GDM1 (cell line): ENCODE data around the gene CCS.
A peak's percentile ranks its signal among the peaks of the same experiment; 100 is the strongest.
"Not testable (repeated sequence)": the region's sequence is repeated elsewhere in the genome, so short reads cannot be mapped to it uniquely, and the experiment has no call there.

Experiments used
- DNase-seq: peaks from one replicate; lab custom pipeline; 2025; lab: John Stamatoyannopoulos, UW

The CCS gene

GRCh38 chr11:66626382-66626781 lies 33.4 kb downstream of the CCS start:
- no peak for DNase-seq

- no peak for DNase-seq
Measured at GRCh38 chr11:66626926-66627325, 33.9 kb downstream of the CCS start.

- DNase-seq: no peak
Measured at GRCh38 chr11:66628061-66628603, 35.1 kb downstream of the CCS start.

GRCh38 chr11:66629356-66629755 lies 36.4 kb downstream of the CCS start:
- no peak for DNase-seq

GRCh38 chr11:66631883-66632282 lies 38.9 kb downstream of the CCS start:
- DNase-seq: no peak

GRCh38 chr11:66632952-66633351 lies 40.0 kb downstream of the CCS start:
- no peak for DNase-seq

GRCh38 chr11:66636411-66636810 lies 43.4 kb downstream of the CCS start:
- no peak for DNase-seq

- no peak for DNase-seq
Measured at GRCh38 chr11:66637557-66638176, 44.7 kb downstream of the CCS start.

GRCh38 chr11:66638177-66639065 lies 45.4 kb downstream of the CCS start, which contains the start of gene RBM4:
TSS of gene RBM4 (plus strand) at chr11:66638703. CDS start at chr11:66639712, 1,009 bp downstream.
- peak; percentile 98 for DNase-seq

GRCh38 chr11:66639066-66639813 lies 46.3 kb downstream of the CCS start:
- no peak for DNase-seq

GRCh38 chr11:66639814-66640340 lies 46.9 kb downstream of the CCS start:
- DNase-seq: not testable (repeated sequence)

- no peak for DNase-seq
Measured at GRCh38 chr11:66641834-66642233, 48.8 kb downstream of the CCS start.

GRCh38 chr11:66643745-66644437 lies 50.9 kb downstream of the CCS start:
- no peak for DNase-seq

- DNase-seq: no peak
Measured at GRCh38 chr11:66646828-66647227, 53.8 kb downstream of the CCS start.

GRCh38 chr11:66649903-66650302 lies 56.9 kb downstream of the CCS start:
- no peak for DNase-seq

- DNase-seq: no peak
Measured at GRCh38 chr11:66651016-66651415, 58.0 kb downstream of the CCS start.

- no peak for DNase-seq
Measured at GRCh38 chr11:66652651-66653050, 59.7 kb downstream of the CCS start.

- DNase-seq: no peak
Measured at GRCh38 chr11:66653123-66653522, 60.1 kb downstream of the CCS start.
